H1 (cell line): ENCODE measurements around the gene MGLL. TPM values are rescaled to one million over a fixed set of nuclear protein-coding genes. Genes with fewer than 3 reads are reported as not detected.

ENCODE experiments used
- CTCF ChIA-PET: fragments of 300-600 bp; sonication (Branson Sonifier 250); formaldehyde crosslinking; loops from one replicate; lab custom pipeline; 2021; ENCODE audit not compliant: partially characterized antibody; lab: Charles Lee
- POLR2A ChIA-PET: fragments of 300-600 bp; sonication (Branson Sonifier 250); formaldehyde crosslinking; loops from one replicate; lab custom pipeline; 2021; ENCODE audit warnings: inconsistent platforms; ENCODE audit not compliant: partially characterized antibody; lab: Charles Lee
- DNase-seq, 2 experiments: peaks; one replicate each; pipeline versions ENCODE4 v3.0.0 to v3.0.0-alpha.2; 2010 to 2022; ENCODE audit warnings: low spot score in 2 of 2, low read depth in 1 of 2, mixed read lengths in 1 of 2
- FAIRE-seq: peaks from 2 replicates; lab custom pipeline; 2011; peaks lifted over from hg19 to GRCh38; lab: Jason Lieb, UNC
- H2AFZ ChIP-seq: 2 replicates; pipeline ENCODE4 v1.8.1; 2012; ENCODE audit warnings: low read length, inconsistent platforms
- H2AK5ac ChIP-seq: 2 replicates; pipeline ENCODE4 v1.6.1; 2013; ENCODE audit warnings: low read depth, low read length
- H2BK120ac ChIP-seq: replicated peaks from 2 replicates; pipeline ENCODE3; 2013; ENCODE audit warnings: low read depth, low read length, inconsistent platforms
- H2BK12ac ChIP-seq: 2 replicates; pipeline ENCODE4 v1.6.1; 2013; ENCODE audit warnings: low read depth, low read length
- H2BK15ac ChIP-seq: 2 replicates; pipeline ENCODE4 v1.6.1; 2013; ENCODE audit warnings: low read length
- H2BK20ac ChIP-seq: 2 replicates; pipeline ENCODE4 v1.6.1; 2013; ENCODE audit warnings: low read length
- H2BK5ac ChIP-seq: 2 replicates; pipeline ENCODE4 v1.6.1; 2013; ENCODE audit warnings: low read depth, low read length
- H3K14ac ChIP-seq: 2 replicates; pipeline ENCODE4 v1.6.1; 2013; ENCODE audit warnings: inconsistent platforms; ENCODE audit not compliant: insufficient read length
- H3K18ac ChIP-seq: 2 replicates; pipeline ENCODE4 v1.6.1; 2013; ENCODE audit warnings: low read length; ENCODE audit errors: extremely low read depth
- H3K23ac ChIP-seq: 2 replicates; pipeline ENCODE4 v1.6.1; 2013; ENCODE audit warnings: inconsistent platforms; ENCODE audit not compliant: insufficient read length
- H3K23me2 ChIP-seq: 2 replicates; pipeline ENCODE4 v1.6.1; 2013; ENCODE audit warnings: low read depth, low read length
- H3K27ac ChIP-seq: 2 replicates; pipeline ENCODE4 v1.6.1; 2011; ENCODE audit warnings: low read depth, low read length, inconsistent platforms
- H3K27me3 ChIP-seq, 4 experiments: replicated peaks in 1 of 4; 1 replicate in 1 of 4; 2 replicates in 3 of 4; pipeline versions ENCODE4 v1.6.1 to v1.8.1; 2011 to 2013; ENCODE audit warnings: low read length in 3 of 4, mild to moderate bottlenecking in 3 of 4, inconsistent platforms in 2 of 4, mixed read lengths in 2 of 4, moderate library complexity in 1 of 4; ENCODE audit not compliant: control insufficient read depth in 3 of 4, insufficient read depth in 3 of 4; ENCODE audit errors: extremely low read depth in 1 of 4
- H3K36me3 ChIP-seq, 4 experiments: 2 replicates each; pipeline versions ENCODE4 v1.6.1 to v1.8.1; 2011 to 2013; ENCODE audit warnings: mild to moderate bottlenecking in 4 of 4, low read length in 3 of 4, moderate library complexity in 2 of 4, control low read depth in 1 of 4, inconsistent platforms in 1 of 4; ENCODE audit not compliant: insufficient read depth in 4 of 4, control insufficient read depth in 2 of 4
- H3K4ac ChIP-seq: replicated peaks from 2 replicates; pipeline ENCODE3; 2013; ENCODE audit warnings: low read length, low read depth, mixed read lengths, inconsistent platforms; ENCODE audit not compliant: insufficient read length
- H3K4me1 ChIP-seq, 4 experiments: replicated peaks in 1 of 4; 1 replicate in 1 of 4; 2 replicates in 3 of 4; pipeline versions ENCODE4 v1.6.1 to v1.8.1; 2011 to 2013; ENCODE audit warnings: low read length in 3 of 4, inconsistent platforms in 2 of 4, mixed read lengths in 1 of 4; ENCODE audit not compliant: insufficient read depth in 4 of 4, control insufficient read depth in 3 of 4
- H3K4me2 ChIP-seq, 2 experiments: 2 replicates each; pipeline versions ENCODE4 v1.6.1 to v1.8.1; 2011 to 2013; ENCODE audit warnings: low read depth in 2 of 2, low read length in 2 of 2, control low read depth in 1 of 2, inconsistent platforms in 1 of 2, mild to moderate bottlenecking in 1 of 2; ENCODE audit not compliant: insufficient read depth in 1 of 2
- H3K4me3 ChIP-seq, 4 experiments: fragments of 200-600, 300-600 bp in 1 of 4; sonication (generic), shearing (Covaris generic), sonication (Bioruptor Twin) in 1 of 4; 2 replicates each; pipeline versions ENCODE4 v1.5.1 to v1.8.1; 2011 to 2016; ENCODE audit warnings: low read length in 4 of 4, low read depth in 3 of 4, control low read depth in 2 of 4, inconsistent platforms in 2 of 4, mild to moderate bottlenecking in 2 of 4, mixed read lengths in 1 of 4, moderate library complexity in 1 of 4; ENCODE audit not compliant: insufficient read depth in 2 of 4; ENCODE audit errors: extremely low read depth in 1 of 4
- H3K56ac ChIP-seq: replicated peaks from 2 replicates; pipeline ENCODE3; 2013; ENCODE audit warnings: low read depth, mild to moderate bottlenecking, mixed read lengths, low read length, inconsistent platforms; ENCODE audit not compliant: insufficient read length
- H3K79me1 ChIP-seq: 2 replicates; pipeline ENCODE4 v1.6.1; 2013; ENCODE audit warnings: low read depth, low read length, control low read depth
- H3K79me2 ChIP-seq, 2 experiments: 2 replicates each; pipeline versions ENCODE4 v1.6.1 to v1.8.1; 2012 to 2013; ENCODE audit warnings: low read length in 2 of 2, mild to moderate bottlenecking in 2 of 2, inconsistent platforms in 1 of 2; ENCODE audit not compliant: insufficient read depth in 2 of 2, control insufficient read depth in 1 of 2
- H3K9ac ChIP-seq, 4 experiments: replicated peaks in 1 of 4; 1 replicate in 1 of 4; 2 replicates in 3 of 4; pipeline versions ENCODE4 v1.6.1 to v1.8.1; 2011 to 2013; ENCODE audit warnings: low read depth in 3 of 4, low read length in 3 of 4, control low read depth in 2 of 4, mild to moderate bottlenecking in 2 of 4, moderate library complexity in 2 of 4, inconsistent platforms in 1 of 4; ENCODE audit errors: extremely low read depth in 1 of 4
- H3K9me3 ChIP-seq, 2 experiments: 2 replicates each; pipeline versions ENCODE4 v1.6.1 to v1.8.1; 2012 to 2013; ENCODE audit warnings: mild to moderate bottlenecking in 2 of 2, moderate library complexity in 2 of 2, control low read depth in 1 of 2, inconsistent platforms in 1 of 2, low read depth in 1 of 2, low read length in 1 of 2, mixed read lengths in 1 of 2; ENCODE audit not compliant: insufficient read depth in 2 of 2
- H4K20me1 ChIP-seq, 2 experiments: replicated peaks in 1 of 2; 2 replicates each; pipeline versions ENCODE3 to v1.8.1; 2011 to 2013; ENCODE audit warnings: inconsistent platforms in 2 of 2, low read length in 2 of 2, mild to moderate bottlenecking in 1 of 2; ENCODE audit not compliant: insufficient read depth in 2 of 2, control insufficient read depth in 1 of 2
- H4K5ac ChIP-seq: 2 replicates; pipeline ENCODE4 v1.6.1; 2013; ENCODE audit warnings: low read length, low read depth, mixed read lengths, inconsistent platforms; ENCODE audit not compliant: insufficient read length
- H4K8ac ChIP-seq: 2 replicates; pipeline ENCODE4 v1.8.0; 2013; ENCODE audit warnings: mild to moderate bottlenecking, moderate library complexity, low read length, inconsistent platforms; ENCODE audit not compliant: insufficient read depth; ENCODE audit errors: extremely low read depth
- H4K91ac ChIP-seq: replicated peaks from 2 replicates; pipeline ENCODE3; 2013; ENCODE audit warnings: low read length, mixed read lengths, inconsistent platforms; ENCODE audit not compliant: insufficient read length
- BRCA1 ChIP-seq: IDR thresholded peaks from 2 replicates; pipeline ENCODE4 v1.6.1; 2012; ENCODE audit warnings: low read depth, low read length, improper control_type of control experiment
- CEBPB ChIP-seq: IDR thresholded peaks from 2 replicates; pipeline ENCODE4 v1.6.1; 2012; ENCODE audit warnings: low read depth, low read length
- CHD1 ChIP-seq: IDR thresholded peaks from 2 replicates; pipeline ENCODE4 v1.6.1; 2012; ENCODE audit warnings: low read depth, low read length, improper control_type of control experiment
- EP300 ChIP-seq, 2 experiments: IDR thresholded peaks; 1 replicate in 1 of 2; 2 replicates in 1 of 2; pipeline ENCODE4 v1.6.1; 2011 to 2012; ENCODE audit warnings: low read depth in 2 of 2, low read length in 2 of 2, mild to moderate bottlenecking in 2 of 2, borderline replicate concordance in 1 of 2, inconsistent platforms in 1 of 2, moderate library complexity in 1 of 2
- GABPA ChIP-seq: IDR thresholded peaks from 2 replicates; pipeline ENCODE4 v1.6.1; 2011; ENCODE audit warnings: mild to moderate bottlenecking, low read length, moderate library complexity, borderline replicate concordance; ENCODE audit not compliant: insufficient read depth
- HDAC2 ChIP-seq, 2 experiments: fragments of 300-600 bp in 1 of 2; sonication (generic) in 1 of 2; IDR thresholded peaks; 2 replicates each; pipeline ENCODE4 v1.6.1; 2011 to 2012; ENCODE audit warnings: low read depth in 2 of 2, low read length in 2 of 2, mild to moderate bottlenecking in 2 of 2, moderate library complexity in 2 of 2, borderline replicate concordance in 1 of 2, inconsistent platforms in 1 of 2
- KDM5A ChIP-seq: fragments of 200-600 bp; IDR thresholded peaks from 2 replicates; pipeline ENCODE4 v1.7.1; 2012; ENCODE audit warnings: mild to moderate bottlenecking, low read length, inconsistent platforms, mixed read lengths
- MAX ChIP-seq: IDR thresholded peaks from 2 replicates; pipeline ENCODE4 v1.6.1; 2012; ENCODE audit warnings: inconsistent platforms
- SRF ChIP-seq: IDR thresholded peaks from 2 replicates; pipeline ENCODE4 v1.6.1; 2011; ENCODE audit warnings: mild to moderate bottlenecking, low read depth, low read length, moderate library complexity
- SUZ12 ChIP-seq: fragments of 200-600 bp; sonication (generic); IDR thresholded peaks from 2 replicates; pipeline ENCODE4 v1.6.1; 2012; ENCODE audit warnings: mild to moderate bottlenecking, inconsistent platforms, low read length, moderate library complexity, mixed read lengths
- USF2 ChIP-seq: IDR thresholded peaks from 2 replicates; pipeline ENCODE4 v1.6.1; 2011; ENCODE audit warnings: low read length, improper control_type of control experiment
- YY1 ChIP-seq: IDR thresholded peaks from 2 replicates; pipeline ENCODE4 v1.6.1; 2011; ENCODE audit warnings: low read depth, mild to moderate bottlenecking, low read length
- WGBS, 2 experiments: shearing (Covaris generic) in 1 of 2; methylation state at CpG; one replicate each; pipeline versions ENCODE4 v1.1.6 to v1.1.7; 2013 to 2015; ENCODE audit warnings: low lambda C conversion rate in 2 of 2, mixed read lengths in 2 of 2, inconsistent platforms in 1 of 2, low coverage in 1 of 2, missing lambda C conversion rate in 1 of 2; ENCODE audit not compliant: insufficient replicate concordance in 2 of 2, insufficient coverage in 1 of 2, insufficient read length in 1 of 2; ENCODE audit errors: extremely low coverage in 1 of 2, missing lambda C conversion rate in 1 of 2; 5-methylcytosine and 5-hydroxymethylcytosine counted together
- polyA plus RNA-seq, 7 experiments: library from polyadenylated mRNA; depleted of rRNA in 3 of 7; stranded (reverse) in 5 of 7; unstranded in 2 of 7; fragments of >200 nt in 5 of 7; fragments of 200-250 nt in 2 of 7; gene quantifications; 1 replicate in 5 of 7; 2 replicates in 1 of 7; 4 replicates in 1 of 7; pipeline versions ENCODE4 v1.2.1 to v1.2.3, GENCODE V29; 2011 to 2013; ENCODE audit warnings: missing spikeins in 2 of 7, mixed read lengths in 2 of 7
- total RNA-seq: library from RNA; stranded (reverse); fragmentation: NEBNext Ultra II Directional; extraction: Animal tissue kit (Norgen Biotek cat#: 25700); gene quantifications from 2 replicates; pipeline ENCODE4 v1.2.1, GENCODE V29; 2021

Gene MGLL
- total and polyA plus RNA-seq, 2 of the 8 experiments (the other 6 are each of a cell fraction or from before 2014, with no cell fraction given): 0.05 to 0.34 TPM

- Histone ChIP-seq H3K79me2 (no peaks in the 10 kb centered on the region), H4K91ac (no peak overlapping the region), H3K14ac (no peak overlapping the region), H3K18ac (no peak overlapping the region), H4K8ac (0 out of 2 replicates have a peak overlapping the region, but pooled peaks have one; percentile 19), H3K36me3 (no peaks in the 10 kb centered on the region), H2BK12ac (no peak overlapping the region), H2BK5ac (no peak overlapping the region), H2AK5ac (no peak overlapping the region), H3K23me2 (peaks cover 11% of the 10 kb centered on the region; the same call in 1 of the 2 replicates), H3K23ac (no peak overlapping the region), H3K27me3 (no peaks in the 10 kb centered on the region; a peak in 2 of 7 replicates), H3K9me3 (no peaks in the 10 kb centered on the region), H3K9ac (no peak overlapping the region), H2BK20ac (no peak overlapping the region), H3K4ac (no peak overlapping the region), H2BK15ac (no peak overlapping the region), H3K4me3 (no peak overlapping the region), H3K27ac (no peak overlapping the region), H3K79me1 (no peaks in the 10 kb centered on the region), H4K5ac (no peak overlapping the region), H4K20me1 (peaks cover 0 to 2% of the 10 kb centered on the region in 2 experiments), H2BK120ac (no peak overlapping the region), H3K56ac (no peak overlapping the region), H3K4me1 (peaks cover 0 to 11% (median 7%) of the 10 kb centered on the region in 4 experiments; a peak in 6 of 7 replicates), H2AFZ (no peak overlapping the region), H3K4me2 (no peak overlapping the region)
- peak in 1 of 2 experiments; percentile 33 for DNase-seq
- ChIA-PET CTCF (interaction anchor here (0.6 to 9.6 kb wide), 2 partner anchors 16 to 41 kb away, joined by 3 to 172 read pairs; no protein-coding TSS in a partner anchor), POLR2A (interaction anchor here (1.4 kb wide), 1 partner anchor 79 kb away, joined by 5 read pairs; the partner anchor contains the start of gene MCM2)
- FAIRE-seq: no peak
- 87% methylated on average over 20 of the region's 21 CpGs; no CpG with 5 or more reads in 1 of the 2 experiments for WGBS, 2 experiments
- TF ChIP-seq SRF: no peak
- no peak for TF ChIP-seq YY1
- TF ChIP-seq KDM5A: no peak
- TF ChIP-seq CEBPB: no peak
- TF ChIP-seq GABPA: no peak
- TF ChIP-seq SUZ12: no peak
- no peak for TF ChIP-seq CHD1
- TF ChIP-seq HDAC2 (IDR thresholded peaks at IDR 0.05; ENCODE audit: borderline replicate concordance in 1 of 2, low read depth in 2 of 2, low read length in 2 of 2): no peak
- no peak for TF ChIP-seq BRCA1
- TF ChIP-seq EP300 (IDR thresholded peaks at IDR 0.05; ENCODE audit: borderline replicate concordance in 1 of 2, low read depth in 2 of 2, low read length in 2 of 2): no peak
- TF ChIP-seq MAX: no peak
- no peak for TF ChIP-seq USF2
Observed at GRCh38 chr3:127676921-127677351, 145.4 kb downstream of the MGLL start.
